Common myeloid progenitor, CD34-positive (primary cell): ENCODE data around the gene CCDC144A.
"Not testable (repeated sequence)": the region's sequence is repeated elsewhere in the genome, so short reads cannot be mapped to it uniquely, and the experiment has no call there.

Source experiments
- CTCF ChIA-PET: fragments of 350-600 bp; sonication (Branson Sonifier 250); formaldehyde crosslinking; loops from one replicate; lab custom pipeline; 2021; ENCODE audit warnings: antibody characterized with exemption; lab: Charles Lee
- POLR2A ChIA-PET: fragments of 350-600 bp; sonication (Branson Sonifier 250); formaldehyde crosslinking; loops from one replicate; lab custom pipeline; 2021; ENCODE audit warnings: antibody characterized with exemption; lab: Charles Lee
- DNase-seq, 3 donors: peaks; one replicate each; pipeline versions ENCODE4 v3.0.0 to v3.0.0-alpha.2; 2013
- H3K27ac ChIP-seq, 2 experiments: 1 replicate in 1 of 2; 2 replicates in 1 of 2; pipeline ENCODE4 v1.7.0; 2013; ENCODE audit warnings: inconsistent platforms in 2 of 2, low read length in 2 of 2, mild to moderate bottlenecking in 2 of 2, low read depth in 1 of 2, moderate library complexity in 1 of 2; ENCODE audit not compliant: severe bottlenecking in 2 of 2, insufficient read depth in 1 of 2, poor library complexity in 1 of 2
- H3K27me3 ChIP-seq, 5 experiments: replicated peaks in 2 of 5; 1 replicate in 3 of 5; 2 replicates in 2 of 5; pipeline versions ENCODE4 v1.6.1 to v1.7.0; 2013; ENCODE audit warnings: low read length in 4 of 5, mild to moderate bottlenecking in 2 of 5, moderate library complexity in 2 of 5, inconsistent platforms in 1 of 5; ENCODE audit not compliant: insufficient read depth in 5 of 5, control insufficient read depth in 4 of 5
- H3K36me3 ChIP-seq, 4 experiments: 1 replicate in 2 of 4; 2 replicates in 2 of 4; pipeline versions ENCODE4 v1.6.1 to v1.7.0; 2013; ENCODE audit warnings: low read length in 3 of 4, control low read depth in 1 of 4, mild to moderate bottlenecking in 1 of 4; ENCODE audit not compliant: control insufficient read depth in 4 of 4, insufficient read depth in 4 of 4
- H3K4me1 ChIP-seq, 4 experiments: 1 replicate in 3 of 4; 2 replicates in 1 of 4; pipeline versions ENCODE4 v1.6.1 to v1.7.1; 2013; ENCODE audit warnings: low read length in 3 of 4, mild to moderate bottlenecking in 3 of 4, control low read depth in 1 of 4, inconsistent platforms in 1 of 4, moderate library complexity in 1 of 4; ENCODE audit not compliant: control insufficient read depth in 4 of 4, insufficient read depth in 4 of 4; ENCODE audit errors: control extremely low read depth in 1 of 4
- H3K4me3 ChIP-seq, 7 experiments: 1 replicate in 4 of 7; 2 replicates in 3 of 7; pipeline versions ENCODE4 v1.5.1 to v1.7.0; 2013; ENCODE audit warnings: mild to moderate bottlenecking in 7 of 7, low read length in 6 of 7, moderate library complexity in 6 of 7, inconsistent platforms in 2 of 7, low read depth in 2 of 7, control low read depth in 1 of 7; ENCODE audit not compliant: insufficient read depth in 4 of 7, control insufficient read depth in 1 of 7; ENCODE audit errors: extremely low read depth in 1 of 7
- H3K9me3 ChIP-seq, 5 experiments: 1 replicate in 4 of 5; 2 replicates in 1 of 5; pipeline versions ENCODE4 v1.6.1 to v1.7.1; 2013; ENCODE audit warnings: low read length in 4 of 5, mild to moderate bottlenecking in 2 of 5, inconsistent platforms in 1 of 5, low read depth in 1 of 5, moderate library complexity in 1 of 5; ENCODE audit not compliant: control insufficient read depth in 4 of 5, insufficient read depth in 2 of 5; ENCODE audit errors: control extremely low read depth in 1 of 5
- WGBS: methylation state at CpG from one replicate; pipeline ENCODE4 v1.1.5; 2013; ENCODE audit not compliant: insufficient coverage; 5-methylcytosine and 5-hydroxymethylcytosine counted together

The CCDC144A gene

GRCh38 chr17:16687151-16687550 is 2.9 kb upstream of the CCDC144A start:
- POLR2A ChIA-PET, H3K9me3 ChIP-seq, CTCF ChIA-PET, H3K27ac ChIP-seq, DNase-seq, H3K4me3 ChIP-seq, H3K36me3 ChIP-seq, H3K4me1 ChIP-seq: not testable (repeated sequence)
- 67% methylated on average over 3 of the region's 5 CpGs for WGBS
- peaks cover 0 to 23% (median 2%) of the 10 kb centered on the region in 5 experiments for H3K27me3 ChIP-seq

- H3K4me1 ChIP-seq: not testable (repeated sequence)
- WGBS: 89% methylated on average over 10 of the region's 30 CpGs
Observed at GRCh38 chr17:16690447-16690846, 406 bp downstream of the CCDC144A start.

GRCh38 chr17:16697603-16698002 is 7.6 kb downstream of the CCDC144A start:
- CTCF ChIA-PET, H3K27me3 ChIP-seq: not testable (repeated sequence)

More at GRCh38 chr17:16690447-16690846, 406 bp downstream of the CCDC144A start:
- H3K4me3 ChIP-seq: peak overlapping the region in 1 of 7 experiments; percentile 10
- CTCF ChIA-PET, H3K27ac ChIP-seq, POLR2A ChIA-PET, H3K9me3 ChIP-seq, DNase-seq, H3K27me3 ChIP-seq, H3K36me3 ChIP-seq: not testable (repeated sequence)

GRCh38 chr17:16745492-16746203 is 55.6 kb downstream of the CCDC144A start:
- H3K27ac ChIP-seq, DNase-seq, H3K9me3 ChIP-seq, H3K4me3 ChIP-seq, POLR2A ChIA-PET, H3K27me3 ChIP-seq, CTCF ChIA-PET, H3K4me1 ChIP-seq, H3K36me3 ChIP-seq: not testable (repeated sequence)
- WGBS: 0% methylated on average over 2 of the region's 25 CpGs

More at GRCh38 chr17:16697603-16698002, 7.6 kb downstream of the CCDC144A start:
- H3K4me3 ChIP-seq, H3K27ac ChIP-seq, DNase-seq, H3K36me3 ChIP-seq, POLR2A ChIA-PET, H3K4me1 ChIP-seq, H3K9me3 ChIP-seq: not testable (repeated sequence)
- no CpG with 5 or more reads among the region's 5 CpGs for WGBS

- H3K36me3 ChIP-seq, H3K4me1 ChIP-seq, DNase-seq, H3K9me3 ChIP-seq, CTCF ChIA-PET, H3K4me3 ChIP-seq, POLR2A ChIA-PET, H3K27me3 ChIP-seq, H3K27ac ChIP-seq: not testable (repeated sequence)
- WGBS: 0% methylated on average over 1 of the region's 24 CpGs
Observed at GRCh38 chr17:16746571-16746970, 56.5 kb downstream of the CCDC144A start.

- CTCF ChIA-PET, POLR2A ChIA-PET, H3K4me1 ChIP-seq, H3K9me3 ChIP-seq, H3K36me3 ChIP-seq, H3K27ac ChIP-seq, DNase-seq, H3K27me3 ChIP-seq, H3K4me3 ChIP-seq: not testable (repeated sequence)
- WGBS: no CpG with 5 or more reads among the region's 3 CpGs
Observed at GRCh38 chr17:16750515-16750914, 60.5 kb downstream of the CCDC144A start.

- H3K4me3 ChIP-seq, H3K36me3 ChIP-seq, H3K9me3 ChIP-seq, CTCF ChIA-PET, POLR2A ChIA-PET, H3K27ac ChIP-seq, H3K27me3 ChIP-seq, H3K4me1 ChIP-seq: not testable (repeated sequence)
- peak; percentile 4 to 15 (median 15) for DNase-seq
- whole genome bisulfite sequencing: no CpG with 5 or more reads among the region's 10 CpGs
Observed at GRCh38 chr17:16751224-16751923, 61.3 kb downstream of the CCDC144A start.
